Measurements from ENCODE around the gene LCN9.

- no peak for TF ChIP-seq GATA2 (IDR thresholded peaks at IDR 0.05; ENCODE audit: low read depth, low read length)
- TF ChIP-seq GATA3 (IDR thresholded peaks at IDR 0.05; ENCODE audit: low read depth, low read length): no peak
Measured at GRCh38 chr9:135644631-135645218, 18.4 kb upstream of the LCN9 start.
